ENCODE results near the gene KANK3. TPM values are rescaled to one million over a fixed set of nuclear protein-coding genes. Genes with fewer than 3 reads are reported as not detected.
"Not testable (repeated sequence)": the region's sequence is repeated elsewhere in the genome, so short reads cannot be mapped to it uniquely, and the experiment has no call there.

KANK3 gene
- total RNA-seq, 4 donors from 2014 or later: 0.83 to 7.9 (median 4.3) TPM

- WGBS: 67% methylated on average over 1 of the region's 1 CpG
- TF ChIP-seq POLR2AphosphoS5 (IDR thresholded peaks at IDR 0.05) (no peak), CTCF (IDR thresholded peaks at IDR 0.05) (no peak), POLR2A (IDR thresholded peaks at IDR 0.05) (no peak), EP300 (IDR thresholded peaks at IDR 0.05) (no peak)
- Histone ChIP-seq H3K4me1 (peaks cover 14% of the 10 kb centered on the region), H3K9me3 (no peaks in the 10 kb centered on the region), H3K27me3 (no peaks in the 10 kb centered on the region), H3K4me3 (no peak overlapping the region), H3K36me3 (peaks cover 23% of the 10 kb centered on the region), H3K27ac (no peak overlapping the region)
- DNase-seq (ENCODE audit: low spot score in 2 of 2): no peak
Observed at GRCh38 chr19:8377598-8377997, 34.5 kb upstream of the KANK3 start.

GRCh38 chr19:8376373-8376974 is 33.4 kb upstream of the KANK3 start:
- not testable (repeated sequence) for H3K4me3 ChIP-seq; H3K27me3 ChIP-seq; H3K9me3 ChIP-seq; H3K27ac ChIP-seq; DNase-seq (ENCODE audit: low spot score in 2 of 2)
- peaks cover 28% of the 10 kb centered on the region for H3K36me3 ChIP-seq
- 91% methylated on average over 10 of the region's 10 CpGs for WGBS
- H3K4me1 ChIP-seq: peaks cover 14% of the 10 kb centered on the region

GRCh38 chr19:8375766-8376165 is 32.7 kb upstream of the KANK3 start:
- not testable (repeated sequence) for H3K27ac ChIP-seq; H3K4me3 ChIP-seq; DNase-seq (ENCODE audit: low spot score in 2 of 2); H3K27me3 ChIP-seq; H3K9me3 ChIP-seq
- peaks cover 35% of the 10 kb centered on the region for H3K36me3 ChIP-seq
- 100% methylated on average over 4 of the region's 32 CpGs for WGBS
- H3K4me1 ChIP-seq: peaks cover 20% of the 10 kb centered on the region

- peaks cover 30% of the 10 kb centered on the region for H3K4me1 ChIP-seq
- no peaks in the 10 kb centered on the region for H3K27me3 ChIP-seq
- H3K36me3 ChIP-seq: peaks cover 37% of the 10 kb centered on the region
- 74% methylated on average over 26 of the region's 26 CpGs for WGBS
- H3K4me3 ChIP-seq: no peak overlapping the region
- no peaks in the 10 kb centered on the region for H3K9me3 ChIP-seq
- peak overlapping the region; percentile 83 for H3K27ac ChIP-seq
- TF ChIP-seq EP300 (IDR thresholded peaks at IDR 0.05): no peak
- TF ChIP-seq POLR2AphosphoS5 (IDR thresholded peaks at IDR 0.05): peak in 1 of 3 donors; percentile 30
- peak in 1 of 2 donors; percentile 86 for DNase-seq (ENCODE audit: low spot score in 2 of 2)
Observed at GRCh38 chr19:8373867-8374813, 31.1 kb upstream of the KANK3 start.

GRCh38 chr19:8371011-8371804 is 28.1 kb upstream of the KANK3 start:
- peaks cover 58% of the 10 kb centered on the region for H3K4me1 ChIP-seq
- DNase-seq (ENCODE audit: low spot score in 2 of 2): no peak
- WGBS: 85% methylated on average over 28 of the region's 28 CpGs

GRCh38 chr19:8370176-8371010 is 27.3 kb upstream of the KANK3 start:
- H3K27me3 ChIP-seq: no peaks in the 10 kb centered on the region
- H3K4me3 ChIP-seq: peak overlapping the region; percentile 30
- TF ChIP-seq EP300 (IDR thresholded peaks at IDR 0.05) (no peak), POLR2A (IDR thresholded peaks at IDR 0.05) (no peak), POLR2AphosphoS5 (IDR thresholded peaks at IDR 0.05) (no peak), CTCF (IDR thresholded peaks at IDR 0.05) (no peak)
- H3K9me3 ChIP-seq: no peaks in the 10 kb centered on the region
- H3K36me3 ChIP-seq: peaks cover 33% of the 10 kb centered on the region
- H3K27ac ChIP-seq: peak overlapping the region; percentile 69
- no peak for DNase-seq (ENCODE audit: low spot score in 2 of 2)
- WGBS: 77% methylated on average over 19 of the region's 19 CpGs
- peaks cover 66% of the 10 kb centered on the region for H3K4me1 ChIP-seq

More at GRCh38 chr19:8371011-8371804, 28.1 kb upstream of the KANK3 start:
- no peak for TF ChIP-seq POLR2A (IDR thresholded peaks at IDR 0.05)
- H3K27me3 ChIP-seq: no peaks in the 10 kb centered on the region
- H3K4me3 ChIP-seq: peak overlapping the region; percentile 30
- no peaks in the 10 kb centered on the region for H3K9me3 ChIP-seq
- peak overlapping the region; percentile 69 for H3K27ac ChIP-seq
- H3K36me3 ChIP-seq: peaks cover 39% of the 10 kb centered on the region
